GM10266 (cell line): Measurements from ENCODE around the gene IZUMO1.

ENCODE experiments used
- DNase-seq: peaks from one replicate; pipeline ENCODE4 v3.0.0; 2012; ENCODE audit errors: extremely low spot score
- CTCF ChIP-seq: IDR thresholded peaks from 2 replicates; pipeline ENCODE4 v1.5.1; 2012; ENCODE audit warnings: mild to moderate bottlenecking, low read depth; ENCODE audit not compliant: control insufficient read depth, insufficient read depth; ENCODE audit errors: missing control alignments

IZUMO1 gene

DNA sequence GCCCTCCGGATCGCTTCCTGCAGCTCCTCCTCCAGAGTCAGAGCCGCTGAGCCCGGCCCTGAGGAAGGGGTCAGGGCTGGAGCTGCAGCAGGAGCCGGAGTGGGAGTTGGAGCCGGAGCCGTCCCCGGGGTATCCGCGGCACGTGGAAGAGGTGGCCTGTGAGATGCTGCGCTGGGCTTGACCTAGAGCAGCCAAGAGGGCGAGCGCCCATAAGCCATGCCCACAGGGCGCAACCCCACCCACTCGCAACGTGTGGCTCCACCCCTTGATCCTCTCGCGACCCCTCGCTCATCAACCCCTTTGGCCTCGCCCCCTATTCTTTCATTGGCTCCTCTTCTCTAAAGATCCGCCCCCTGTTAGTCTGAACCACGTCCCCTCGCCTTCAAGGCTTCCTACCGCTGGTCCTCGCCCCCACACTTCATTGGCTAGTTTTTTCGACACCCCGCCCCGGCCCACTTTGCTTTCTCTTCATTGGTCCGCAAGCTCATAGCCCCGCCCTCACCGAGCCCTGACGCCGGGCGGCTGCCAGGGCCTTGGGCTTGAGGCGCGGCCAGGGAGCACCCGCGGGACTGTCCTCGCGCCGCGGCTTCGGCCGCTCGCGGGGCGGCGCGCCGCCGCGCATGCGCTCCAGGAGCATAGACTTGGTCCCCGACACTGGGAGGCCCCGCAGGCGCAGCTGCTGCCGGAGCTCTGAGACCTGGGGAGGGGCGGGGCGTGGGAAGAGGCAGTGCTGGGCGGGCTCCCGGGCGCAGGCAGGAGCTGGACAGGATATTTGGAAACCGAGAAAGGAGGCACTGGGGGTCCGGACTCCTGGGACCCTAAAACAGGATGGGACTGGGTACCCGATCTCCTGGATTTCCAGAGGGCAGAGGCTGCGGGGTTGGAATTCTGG is 32.6 kb downstream of the IZUMO1 start:
- peak; percentile 20 for TF ChIP-seq CTCF
- peak; percentile 99 for DNase-seq

DNA sequence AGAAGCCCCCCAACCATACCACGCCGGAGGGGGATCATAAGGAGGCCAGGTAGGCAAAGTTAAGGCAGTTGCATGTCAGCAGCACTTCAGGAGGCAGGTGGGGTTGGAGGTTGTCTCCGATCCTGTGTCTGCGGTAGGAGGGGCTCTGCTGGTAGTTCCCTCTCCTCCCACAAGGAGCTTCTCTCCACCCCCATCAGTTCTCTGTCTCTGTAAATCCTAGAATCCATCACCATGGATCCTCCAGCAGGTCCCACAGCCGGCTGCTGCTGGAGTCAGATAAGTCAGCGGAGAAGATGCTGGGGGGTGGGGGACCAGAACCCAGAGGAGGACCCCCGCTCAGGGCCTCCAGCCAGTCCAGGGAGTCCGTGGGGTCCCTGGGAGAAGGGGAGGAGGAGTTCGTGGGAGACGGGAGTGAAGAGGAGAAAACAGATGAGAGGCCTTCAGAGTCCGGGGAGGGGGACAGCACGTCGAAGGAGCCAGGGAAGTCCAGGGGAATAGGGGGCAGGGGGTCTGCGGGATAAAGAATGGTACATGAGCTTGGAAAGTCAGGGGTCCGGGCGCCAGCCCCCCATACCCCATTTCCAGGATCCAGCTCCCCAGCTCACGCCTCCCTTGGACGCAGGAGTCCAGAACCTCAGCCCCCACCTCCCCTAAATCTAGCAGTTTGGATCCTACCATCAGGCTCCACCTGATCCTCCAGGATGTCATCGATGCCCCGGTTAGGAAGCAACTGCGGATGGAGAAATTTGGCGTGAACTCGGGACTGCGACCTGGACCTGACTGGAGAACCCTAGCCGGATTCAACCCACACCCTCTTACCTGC is 33.5 kb downstream of the IZUMO1 start:
- TF ChIP-seq CTCF: no peak
- DNase-seq: no peak

- TF ChIP-seq CTCF: no peak
- DNase-seq: no peak
Observed at GRCh38 chr19:48711106-48711662, 35.5 kb downstream of the IZUMO1 start.

DNA sequence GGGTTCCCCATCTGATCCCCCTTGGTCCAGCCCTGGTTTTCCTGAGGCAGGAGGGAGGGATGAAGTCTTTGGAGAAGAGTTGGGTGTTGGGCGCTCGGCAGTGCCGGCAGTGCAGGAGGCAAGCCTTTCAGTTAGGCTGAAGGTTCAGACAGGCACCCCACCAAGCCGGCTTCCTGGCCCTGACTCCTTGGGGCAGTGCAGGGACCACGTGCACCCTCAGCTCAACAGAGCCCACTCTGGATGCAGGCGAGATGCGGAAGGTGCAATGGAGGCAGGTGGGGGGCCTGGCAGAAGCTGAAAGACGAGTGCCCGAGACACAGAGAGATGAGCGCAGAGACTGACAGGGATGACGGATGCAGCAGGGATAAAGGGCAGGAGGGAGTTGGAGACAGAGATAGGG is 38.2 kb downstream of the IZUMO1 start:
- no peak for TF ChIP-seq CTCF
- no peak for DNase-seq

- no peak for TF ChIP-seq CTCF
- DNase-seq: no peak
Observed at GRCh38 chr19:48705431-48705830, 41.3 kb downstream of the IZUMO1 start.

GRCh38 chr19:48703316-48703715 is 43.4 kb downstream of the IZUMO1 start:
- TF ChIP-seq CTCF: no peak
- DNase-seq: no peak
